IPS DF 6.9 (cell line): ENCODE data around the gene RFTN1.
A peak's percentile ranks its signal among the peaks of the same experiment; 100 is the strongest.

ENCODE experiments used
- DNase-seq: peaks from one replicate; pipeline ENCODE4 v3.0.0-alpha.2; 2013; ENCODE audit warnings: low read depth, low spot score
- H3K27ac ChIP-seq: one replicate; pipeline ENCODE4 v1.5.1; 2013; ENCODE audit warnings: low read length, control low read depth
- H3K27me3 ChIP-seq: 2 replicates; pipeline ENCODE4 v1.6.1; 2013; ENCODE audit warnings: mild to moderate bottlenecking, low read length; ENCODE audit not compliant: control insufficient read depth, insufficient read depth
- H3K36me3 ChIP-seq: 2 replicates; pipeline ENCODE4 v1.6.1; 2013; ENCODE audit warnings: low read length; ENCODE audit not compliant: control insufficient read depth, insufficient read depth
- H3K4me1 ChIP-seq: 2 replicates; pipeline ENCODE4 v1.6.1; 2013; ENCODE audit warnings: low read length; ENCODE audit not compliant: control insufficient read depth, insufficient read depth
- H3K4me3 ChIP-seq: 2 replicates; pipeline ENCODE4 v1.5.1; 2013; ENCODE audit warnings: mild to moderate bottlenecking, low read length
- H3K9me3 ChIP-seq: 2 replicates; pipeline ENCODE4 v1.6.1; 2013; ENCODE audit warnings: low read length, inconsistent platforms; ENCODE audit not compliant: control insufficient read depth, insufficient read depth
- WGBS: extraction: QIAGEN DNeasy Blood & Tissue Kit; methylation state at CpG from one replicate; pipeline ENCODE4 v1.1.7; 2013; ENCODE audit warnings: mixed read lengths, missing lambda C conversion rate; ENCODE audit not compliant: insufficient read length, insufficient coverage; 5-methylcytosine and 5-hydroxymethylcytosine counted together

RFTN1 gene

GRCh38 chr3:16309558-16309957 is 203.9 kb downstream of the RFTN1 start:
- WGBS: no CpG with 5 or more reads among the region's 2 CpGs
- H3K4me1 ChIP-seq: no peaks in the 10 kb centered on the region
- no peak for DNase-seq
- H3K36me3 ChIP-seq: no peaks in the 10 kb centered on the region
- H3K9me3 ChIP-seq: no peaks in the 10 kb centered on the region
- no peak overlapping the region for H3K27ac ChIP-seq
- no peak overlapping the region for H3K4me3 ChIP-seq
- H3K27me3 ChIP-seq: no peaks in the 10 kb centered on the region

- H3K36me3 ChIP-seq: no peaks in the 10 kb centered on the region
- H3K9me3 ChIP-seq: no peaks in the 10 kb centered on the region
- WGBS: no CpG with 5 or more reads among the region's 1 CpG
Measured at GRCh38 chr3:16308727-16309126, 204.8 kb downstream of the RFTN1 start.

GRCh38 chr3:16307832-16308531 is 205.5 kb downstream of the RFTN1 start:
- Histone ChIP-seq H3K27ac (no peak overlapping the region), H3K36me3 (no peaks in the 10 kb centered on the region), H3K4me1 (no peaks in the 10 kb centered on the region; the same call in 1 of the 2 replicates), H3K4me3 (no peak overlapping the region), H3K27me3 (no peaks in the 10 kb centered on the region), H3K9me3 (no peaks in the 10 kb centered on the region)
- WGBS: no CpG with 5 or more reads among the region's 5 CpGs
- no peak for DNase-seq

More at GRCh38 chr3:16308727-16309126, 204.8 kb downstream of the RFTN1 start:
- no peak overlapping the region for H3K27ac ChIP-seq
- no peaks in the 10 kb centered on the region for H3K27me3 ChIP-seq
- no peaks in the 10 kb centered on the region for H3K4me1 ChIP-seq
- no peak overlapping the region for H3K4me3 ChIP-seq
- DNase-seq: no peak

GRCh38 chr3:16305111-16305541 is 208.4 kb downstream of the RFTN1 start:
- no peaks in the 10 kb centered on the region for H3K9me3 ChIP-seq
- no peak for DNase-seq
- no peaks in the 10 kb centered on the region; the same call in 1 of the 2 replicates for H3K4me1 ChIP-seq
- no peaks in the 10 kb centered on the region for H3K27me3 ChIP-seq
- H3K27ac ChIP-seq: no peak overlapping the region
- no CpG with 5 or more reads among the region's 7 CpGs for WGBS
- H3K36me3 ChIP-seq: no peaks in the 10 kb centered on the region
- H3K4me3 ChIP-seq: no peak overlapping the region

- Histone ChIP-seq H3K27ac (no peak overlapping the region), H3K4me3 (no peak overlapping the region), H3K27me3 (no peaks in the 10 kb centered on the region), H3K9me3 (no peaks in the 10 kb centered on the region), H3K36me3 (no peaks in the 10 kb centered on the region), H3K4me1 (no peaks in the 10 kb centered on the region; the same call in 1 of the 2 replicates)
- WGBS: no CpG with 5 or more reads among the region's 2 CpGs
- no peak for DNase-seq
Measured at GRCh38 chr3:16304061-16305010, 209.2 kb downstream of the RFTN1 start.

- no peaks in the 10 kb centered on the region for H3K36me3 ChIP-seq
- H3K27me3 ChIP-seq: no peaks in the 10 kb centered on the region
- no peak overlapping the region for H3K4me3 ChIP-seq
- no peak overlapping the region for H3K27ac ChIP-seq
- H3K4me1 ChIP-seq: no peaks in the 10 kb centered on the region; the same call in 1 of the 2 replicates
- H3K9me3 ChIP-seq: no peaks in the 10 kb centered on the region; the same call in 1 of the 2 replicates
- DNase-seq: no peak
- no CpG with 5 or more reads among the region's 2 CpGs for WGBS
Measured at GRCh38 chr3:16303037-16303575, 210.4 kb downstream of the RFTN1 start.

- no peaks in the 10 kb centered on the region for H3K36me3 ChIP-seq
- H3K4me3 ChIP-seq: no peak overlapping the region
- no peaks in the 10 kb centered on the region; the same call in 1 of the 2 replicates for H3K4me1 ChIP-seq
- DNase-seq: no peak
- no peaks in the 10 kb centered on the region for H3K27me3 ChIP-seq
- WGBS: no CpG with 5 or more reads among the region's 6 CpGs
- H3K9me3 ChIP-seq: no peaks in the 10 kb centered on the region; the same call in 1 of the 2 replicates
- H3K27ac ChIP-seq: peak overlapping the region; percentile 66
Measured at GRCh38 chr3:16302082-16302631, 211.3 kb downstream of the RFTN1 start.

- H3K4me3 ChIP-seq: no peak overlapping the region
- DNase-seq: no peak
- no peaks in the 10 kb centered on the region; the same call in 1 of the 2 replicates for H3K9me3 ChIP-seq
- H3K27ac ChIP-seq: peak overlapping the region; percentile 66
- H3K27me3 ChIP-seq: no peaks in the 10 kb centered on the region
- H3K4me1 ChIP-seq: no peaks in the 10 kb centered on the region; the same call in 1 of the 2 replicates
- WGBS: no CpG with 5 or more reads among the region's 6 CpGs
- no peaks in the 10 kb centered on the region for H3K36me3 ChIP-seq
Measured at GRCh38 chr3:16301507-16301906, 212.0 kb downstream of the RFTN1 start.

- DNase-seq: no peak
- Histone ChIP-seq H3K27ac (peak overlapping the region; percentile 47), H3K9me3 (no peaks in the 10 kb centered on the region; the same call in 1 of the 2 replicates), H3K27me3 (no peaks in the 10 kb centered on the region), H3K4me3 (no peak overlapping the region), H3K36me3 (peaks cover 1% of the 10 kb centered on the region; the same call in 1 of the 2 replicates), H3K4me1 (no peaks in the 10 kb centered on the region; the same call in 1 of the 2 replicates)
- WGBS: no CpG with 5 or more reads among the region's 2 CpGs
Measured at GRCh38 chr3:16300881-16301359, 212.6 kb downstream of the RFTN1 start.

GRCh38 chr3:16300307-16300706 is 213.2 kb downstream of the RFTN1 start:
- Histone ChIP-seq H3K36me3 (peaks cover 3% of the 10 kb centered on the region; the same call in 1 of the 2 replicates), H3K27me3 (no peaks in the 10 kb centered on the region), H3K9me3 (no peaks in the 10 kb centered on the region; the same call in 1 of the 2 replicates), H3K4me3 (no peak overlapping the region), H3K27ac (no peak overlapping the region), H3K4me1 (no peaks in the 10 kb centered on the region; the same call in 1 of the 2 replicates)
- no CpG with 5 or more reads among the region's 2 CpGs for WGBS
- no peak for DNase-seq
